OCI-LY3 (cell line): ENCODE results near the gene OOSP1.

ENCODE experiments used
- EZH2phosphoT487 ChIP-seq: fragments of 200-600 bp; shearing (Covaris generic); IDR thresholded peaks from 2 replicates; pipeline ENCODE4 v1.6.1; 2018; ENCODE audit warnings: antibody characterized with exemption, mixed run types, low read depth
- TF ChIP-seq, protein P1 (sequence below): fragments of 200-600, 300-600 bp; sonication (generic); IDR thresholded peaks from 2 replicates; pipeline ENCODE4 v1.5.1; 2014; ENCODE audit warnings: antibody characterized with exemption, low read length, low read depth

DNA sequence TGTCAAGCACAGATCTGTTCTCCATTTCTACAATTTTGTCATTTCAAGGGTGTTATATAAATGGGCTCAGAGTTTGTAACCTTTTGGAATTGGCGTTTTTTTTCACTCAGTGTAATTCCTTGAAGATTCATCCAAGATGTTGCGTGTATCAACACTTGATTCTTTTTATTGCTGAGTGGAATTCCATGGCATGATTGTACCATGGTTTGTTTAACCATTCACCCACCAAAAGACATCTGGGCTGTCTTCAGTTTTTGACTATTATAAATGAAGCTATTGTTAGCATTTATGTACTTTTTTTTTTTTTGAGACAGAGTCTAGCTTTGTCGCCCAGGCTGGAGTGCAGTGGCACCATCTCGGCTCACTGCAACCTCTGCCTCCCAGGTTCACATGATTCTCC lies 2.9 kb downstream of the OOSP1 start:
- TF ChIP-seq, protein P1, sequence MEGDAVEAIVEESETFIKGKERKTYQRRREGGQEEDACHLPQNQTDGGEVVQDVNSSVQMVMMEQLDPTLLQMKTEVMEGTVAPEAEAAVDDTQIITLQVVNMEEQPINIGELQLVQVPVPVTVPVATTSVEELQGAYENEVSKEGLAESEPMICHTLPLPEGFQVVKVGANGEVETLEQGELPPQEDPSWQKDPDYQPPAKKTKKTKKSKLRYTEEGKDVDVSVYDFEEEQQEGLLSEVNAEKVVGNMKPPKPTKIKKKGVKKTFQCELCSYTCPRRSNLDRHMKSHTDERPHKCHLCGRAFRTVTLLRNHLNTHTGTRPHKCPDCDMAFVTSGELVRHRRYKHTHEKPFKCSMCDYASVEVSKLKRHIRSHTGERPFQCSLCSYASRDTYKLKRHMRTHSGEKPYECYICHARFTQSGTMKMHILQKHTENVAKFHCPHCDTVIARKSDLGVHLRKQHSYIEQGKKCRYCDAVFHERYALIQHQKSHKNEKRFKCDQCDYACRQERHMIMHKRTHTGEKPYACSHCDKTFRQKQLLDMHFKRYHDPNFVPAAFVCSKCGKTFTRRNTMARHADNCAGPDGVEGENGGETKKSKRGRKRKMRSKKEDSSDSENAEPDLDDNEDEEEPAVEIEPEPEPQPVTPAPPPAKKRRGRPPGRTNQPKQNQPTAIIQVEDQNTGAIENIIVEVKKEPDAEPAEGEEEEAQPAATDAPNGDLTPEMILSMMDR = no peak
- TF ChIP-seq EZH2phosphoT487 = no peak
